Pancreas (tissue), 10 donors: ENCODE results near the gene RBM4. TPM values are rescaled to one million over a fixed set of nuclear protein-coding genes. Genes with fewer than 3 reads are reported as not detected.
"Not testable (repeated sequence)": the region's sequence is repeated elsewhere in the genome, so short reads cannot be mapped to it uniquely, and the experiment has no call there.

Source experiments
- ATAC-seq, 4 donors: fragments of 200-7000 bp; cut with Tn5 transposase; one replicate each; pipeline versions ENCODE4 v1.8.0 to v1.9.1; 2020; ENCODE audit warnings: mild to moderate bottlenecking in 4 of 4, moderate library complexity in 4 of 4
- DNase-seq, 6 donors: peaks; one replicate each; pipeline ENCODE4 v3.0.0-alpha.2; 2020
- FAIRE-seq: peaks from 2 replicates; lab custom pipeline; 2012; peaks lifted over from hg19 to GRCh38; lab: Jason Lieb, UNC
- H3K27ac ChIP-seq, 4 donors: fragments of 200-600 bp; sonication (generic); 1 replicate in 3 of 4; 2 replicates in 1 of 4; pipeline versions ENCODE4 v1.5.0 to v1.8.0; 2020
- H3K27me3 ChIP-seq, 4 donors: fragments of 200-600 bp; one replicate each; pipeline ENCODE4 v1.8.0; 2021
- H3K36me3 ChIP-seq, 3 donors: fragments of 200-600 bp; sonication (generic) in 1 of 3; one replicate each; pipeline versions ENCODE4 v1.5.0 to v1.8.0; 2020 to 2021
- H3K4me1 ChIP-seq, 3 donors: fragments of 200-600 bp; one replicate each; pipeline ENCODE4 v1.8.0; 2021
- H3K4me3 ChIP-seq, 4 donors: fragments of 200-600 bp; sonication (generic) in 2 of 4; one replicate each; pipeline versions ENCODE4 v1.5.0 to v1.8.0; 2020 to 2021
- H3K9me3 ChIP-seq, 4 donors: fragments of 200-600 bp; one replicate each; pipeline ENCODE4 v1.8.0; 2021
- WGBS, 2 donors: extraction: QIAGEN DNeasy Blood & Tissue Kit; methylation state at CpG; one replicate each; pipeline ENCODE4 v1.1.7; 2013; 5-methylcytosine and 5-hydroxymethylcytosine counted together
- intact Hi-C, 3 donors: fragments of 100-400 bp; cut with DNase I; formaldehyde crosslinking; loops; one replicate each; pipeline versions ENCODE4 v1.11.1 to v1.14.2; 2022
- polyA plus RNA-seq, 2 donors: library from polyadenylated mRNA; stranded (reverse); fragments of 200-250 nt; gene quantifications; one replicate each; pipeline ENCODE4 v1.2.3, GENCODE V29; 2013
- total RNA-seq, 6 donors: library from RNA; stranded (reverse); fragmentation: NEBNext Ultra II Directional in 4 of 6; extraction: Animal tissue kit (Norgen Biotek cat#: 25700) in 4 of 6; gene quantifications; one replicate each; pipeline versions ENCODE4 v1.2.1 to v1.2.4, GENCODE V29; 2021 to 2023
- TF ChIP-seq, protein P1 (sequence below), 4 donors: fragments of 200-600 bp; sonication (generic) in 3 of 4; IDR thresholded peaks; one replicate each; pipeline versions ENCODE4 v1.5.0 to v1.8.0; 2021; ENCODE audit warnings: antibody characterized with exemption in 4 of 4
- donor health status: healthy with polysubstance abuse.
- donor health status: DM: no; HTN: no; CAD: no; lungs with moderate emphysema.
- donor health status: DM: no; HTN: no; CAD: no.
- donor health status: control.
- donor health status: control.
- donor health status: Bipolar disorder and iron deficiency.
- donor health status: DM: yes; HTN: yes; CAD: no.
- donor health status: DM: no; HTN: no; CAD: no.
- donor health status: DM: no; HTN: no; CAD: no.
- donor health status: DM: yes; HTN: yes; CAD: no.

Gene RBM4
- total and polyA plus RNA-seq, 8 donors = 47.5 to 84.2 (median 65.1) TPM

DNA sequence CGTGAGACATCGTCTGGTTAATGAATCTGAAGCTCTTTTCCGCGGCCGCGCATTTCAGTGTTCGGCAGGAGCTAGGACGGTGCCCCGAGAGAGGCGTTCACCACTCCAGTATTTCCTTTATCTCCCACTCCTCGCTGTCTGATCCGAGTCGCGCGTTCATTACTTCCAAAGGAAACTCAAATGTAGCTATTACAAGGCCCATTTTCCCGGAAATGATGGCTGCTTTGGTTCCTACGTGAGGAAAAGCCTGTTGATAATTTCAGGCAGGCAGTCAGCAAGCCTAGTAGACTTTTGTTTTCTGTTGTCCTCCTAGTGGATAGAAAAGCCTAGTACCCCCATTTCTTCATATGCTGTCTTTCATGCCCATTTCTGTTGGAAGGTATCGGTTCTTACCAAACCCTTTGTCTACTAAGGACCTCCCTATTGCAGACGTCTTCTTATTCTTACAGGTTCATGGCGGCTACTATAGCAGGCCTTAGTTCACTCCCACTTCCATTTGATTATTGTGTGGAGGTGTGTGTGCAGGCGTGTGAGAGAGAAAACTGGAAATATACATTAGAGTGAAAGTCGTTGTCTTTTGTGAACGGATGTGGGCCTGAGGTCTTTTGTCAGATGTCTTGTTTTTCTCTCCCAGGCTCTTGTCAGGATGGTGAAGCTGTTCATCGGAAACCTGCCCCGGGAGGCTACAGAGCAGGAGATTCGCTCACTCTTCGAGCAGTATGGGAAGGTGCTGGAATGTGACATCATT lies 737 bp downstream of the RBM4 start:
- peaks cover 4 to 16% (median 13%) of the 10 kb centered on the region in 3 donors for H3K36me3 ChIP-seq
- TF ChIP-seq, protein P1, sequence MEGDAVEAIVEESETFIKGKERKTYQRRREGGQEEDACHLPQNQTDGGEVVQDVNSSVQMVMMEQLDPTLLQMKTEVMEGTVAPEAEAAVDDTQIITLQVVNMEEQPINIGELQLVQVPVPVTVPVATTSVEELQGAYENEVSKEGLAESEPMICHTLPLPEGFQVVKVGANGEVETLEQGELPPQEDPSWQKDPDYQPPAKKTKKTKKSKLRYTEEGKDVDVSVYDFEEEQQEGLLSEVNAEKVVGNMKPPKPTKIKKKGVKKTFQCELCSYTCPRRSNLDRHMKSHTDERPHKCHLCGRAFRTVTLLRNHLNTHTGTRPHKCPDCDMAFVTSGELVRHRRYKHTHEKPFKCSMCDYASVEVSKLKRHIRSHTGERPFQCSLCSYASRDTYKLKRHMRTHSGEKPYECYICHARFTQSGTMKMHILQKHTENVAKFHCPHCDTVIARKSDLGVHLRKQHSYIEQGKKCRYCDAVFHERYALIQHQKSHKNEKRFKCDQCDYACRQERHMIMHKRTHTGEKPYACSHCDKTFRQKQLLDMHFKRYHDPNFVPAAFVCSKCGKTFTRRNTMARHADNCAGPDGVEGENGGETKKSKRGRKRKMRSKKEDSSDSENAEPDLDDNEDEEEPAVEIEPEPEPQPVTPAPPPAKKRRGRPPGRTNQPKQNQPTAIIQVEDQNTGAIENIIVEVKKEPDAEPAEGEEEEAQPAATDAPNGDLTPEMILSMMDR (IDR thresholded peaks at IDR 0.05) = no peak
- H3K27ac ChIP-seq = peak overlapping the region; percentile 58 to 91 (median 77)
- H3K4me3 ChIP-seq = peak overlapping the region; percentile 44 to 77 (median 72)
- no peaks in the 10 kb centered on the region for H3K9me3 ChIP-seq
- H3K27me3 ChIP-seq = no peaks in the 10 kb centered on the region
- intact Hi-C loops = no loop called here
- WGBS, 2 donors = 2% methylated on average over 27 of the region's 27 CpGs
- DNase-seq (peak in 2 of 6 donors; percentile 35 to 40), FAIRE-seq (no peak), ATAC-seq (peak; percentile 8 to 17 (median 10))
- peaks cover 35 to 50% (median 36%) of the 10 kb centered on the region in 3 donors for H3K4me1 ChIP-seq

DNA sequence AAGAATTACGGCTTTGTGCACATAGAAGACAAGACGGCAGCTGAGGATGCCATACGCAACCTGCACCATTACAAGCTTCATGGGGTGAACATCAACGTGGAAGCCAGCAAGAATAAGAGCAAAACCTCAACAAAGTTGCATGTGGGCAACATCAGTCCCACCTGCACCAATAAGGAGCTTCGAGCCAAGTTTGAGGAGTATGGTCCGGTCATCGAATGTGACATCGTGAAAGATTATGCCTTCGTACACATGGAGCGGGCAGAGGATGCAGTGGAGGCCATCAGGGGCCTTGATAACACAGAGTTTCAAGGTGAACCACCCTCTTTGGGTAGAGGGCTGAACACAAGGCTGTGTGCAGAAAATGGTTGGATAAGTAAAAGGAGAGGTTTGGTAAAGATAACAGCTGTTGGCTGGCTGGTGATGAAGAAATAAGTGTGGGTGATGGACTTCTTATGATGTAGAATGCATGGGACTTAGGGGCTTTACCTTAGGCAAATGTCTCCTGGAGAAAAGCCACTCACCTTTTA lies 1.4 kb downstream of the RBM4 start:
- Histone ChIP-seq H3K4me1 (peaks cover 36 to 57% (median 40%) of the 10 kb centered on the region in 3 donors), H3K36me3 (peaks cover 4 to 22% (median 13%) of the 10 kb centered on the region in 3 donors)
- not testable (repeated sequence) for FAIRE-seq

DNA sequence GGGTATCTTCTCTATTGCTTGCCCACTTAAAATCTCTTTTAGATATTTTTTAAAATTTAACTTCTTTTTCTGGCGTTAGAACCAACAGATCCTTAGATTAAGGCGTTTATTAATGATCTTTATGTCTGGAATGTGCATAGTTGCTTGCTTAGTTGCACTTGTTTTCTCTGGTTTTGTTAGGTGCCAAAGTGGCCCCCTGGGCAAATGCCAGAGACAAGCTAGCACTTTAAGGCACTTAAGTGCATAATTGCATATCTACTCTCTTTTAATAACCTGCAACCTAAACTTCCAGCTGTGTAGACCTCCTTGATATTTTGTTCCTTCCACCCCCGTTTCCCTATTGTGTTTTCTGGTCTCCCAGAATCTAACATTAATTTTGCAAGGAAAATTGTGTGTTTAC lies 3.3 kb downstream of the RBM4 start:
- Histone ChIP-seq H3K27ac (no peak overlapping the region), H3K9me3 (no peaks in the 10 kb centered on the region), H3K4me3 (peak overlapping the region in 2 of 4 donors; percentile 24 to 77), H3K4me1 (peaks cover 44 to 62% (median 45%) of the 10 kb centered on the region in 3 donors), H3K27me3 (no peaks in the 10 kb centered on the region), H3K36me3 (peaks cover 7 to 28% (median 24%) of the 10 kb centered on the region in 3 donors)
- no peak for DNase-seq
- no peak for FAIRE-seq
- 8 to 12% methylated on average over 3 of the region's 3 CpGs for WGBS, 2 donors
- intact Hi-C loops = no loop called here
- no peak for ATAC-seq
- TF ChIP-seq, protein P1 (IDR thresholded peaks at IDR 0.05) = no peak

More for the DNA sequence above, 1.4 kb downstream of the RBM4 start:
- ATAC-seq, H3K27ac ChIP-seq, intact Hi-C loops, H3K27me3 ChIP-seq, H3K9me3 ChIP-seq, DNase-seq: not testable (repeated sequence)
- 25 to 39% methylated on average over 8 to 9 of the region's 10 CpGs for WGBS, 2 donors
- H3K4me3 ChIP-seq = peak overlapping the region in 2 of 4 donors; percentile 72 to 77

DNA sequence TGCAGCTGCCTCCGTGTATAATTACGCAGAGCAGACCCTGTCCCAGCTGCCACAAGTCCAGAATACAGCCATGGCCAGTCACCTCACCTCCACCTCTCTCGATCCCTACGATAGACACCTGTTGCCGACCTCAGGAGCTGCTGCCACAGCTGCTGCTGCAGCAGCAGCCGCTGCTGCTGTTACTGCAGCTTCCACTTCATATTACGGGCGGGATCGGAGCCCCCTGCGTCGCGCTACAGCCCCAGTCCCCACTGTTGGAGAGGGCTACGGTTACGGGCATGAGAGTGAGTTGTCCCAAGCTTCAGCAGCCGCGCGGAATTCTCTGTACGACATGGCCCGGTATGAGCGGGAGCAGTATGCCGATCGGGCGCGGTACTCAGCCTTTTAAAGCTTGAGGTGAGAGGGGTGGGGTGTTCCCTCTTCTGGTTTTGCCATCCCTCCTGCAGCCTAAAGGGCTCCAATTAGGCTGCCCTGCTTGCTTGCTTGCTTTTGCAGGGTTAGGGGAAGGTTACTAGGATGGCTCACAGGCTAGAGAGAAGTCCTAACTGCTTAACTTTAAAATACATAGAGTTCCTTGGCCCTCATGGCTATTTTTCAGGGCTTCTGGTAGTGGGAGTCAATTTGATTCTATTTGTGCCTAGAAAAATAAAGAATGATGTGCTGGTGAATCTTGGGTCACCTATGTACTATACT lies 5.4 kb downstream of the RBM4 start:
- Histone ChIP-seq H3K27ac (no peak overlapping the region), H3K4me1 (peaks cover 44 to 56% (median 45%) of the 10 kb centered on the region in 3 donors), H3K27me3 (no peaks in the 10 kb centered on the region), H3K36me3 (peaks cover 7 to 43% (median 24%) of the 10 kb centered on the region in 3 donors), H3K4me3 (peak overlapping the region in 1 of 4 donors; percentile 23), H3K9me3 (no peaks in the 10 kb centered on the region)
- TF ChIP-seq, protein P1 (IDR thresholded peaks at IDR 0.05) = no peak
- FAIRE-seq = no peak
- intact Hi-C loops = no loop called here
- 60 to 73% methylated on average over 24 of the region's 24 CpGs for WGBS, 2 donors
- ATAC-seq = no peak
- no peak for DNase-seq

DNA sequence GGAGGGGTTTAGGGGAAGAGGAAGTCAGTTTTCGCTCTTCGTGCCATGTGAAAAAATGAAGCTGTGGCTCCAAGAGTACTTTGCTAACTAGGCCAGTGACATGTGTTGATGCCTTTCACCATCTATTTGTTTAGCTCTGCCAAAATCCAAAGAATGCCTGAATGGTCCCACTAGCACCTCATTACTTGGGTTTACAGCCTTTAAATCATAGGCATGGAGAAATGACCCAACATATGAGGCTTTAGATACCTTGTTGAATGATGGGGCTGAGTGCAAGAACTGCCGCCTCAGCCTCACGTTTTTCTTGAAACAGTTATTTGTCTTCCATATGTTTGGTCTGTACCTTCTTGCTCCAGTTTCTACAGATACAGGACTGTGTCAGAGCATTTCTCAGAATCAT lies 8.3 kb downstream of the RBM4 start:
- H3K4me3 ChIP-seq = no peak overlapping the region
- peaks cover 23 to 36% (median 28%) of the 10 kb centered on the region in 3 donors for H3K4me1 ChIP-seq
- no peak overlapping the region for H3K27ac ChIP-seq
- H3K9me3 ChIP-seq = no peaks in the 10 kb centered on the region
- peaks cover 4 to 47% (median 22%) of the 10 kb centered on the region in 3 donors for H3K36me3 ChIP-seq
- 81 to 82% methylated on average over 4 of the region's 4 CpGs for WGBS, 2 donors
- H3K27me3 ChIP-seq = no peaks in the 10 kb centered on the region
- DNase-seq (no peak), FAIRE-seq (no peak), ATAC-seq (no peak)
- intact Hi-C loops = no loop called here
- TF ChIP-seq, protein P1 (IDR thresholded peaks at IDR 0.05) = no peak
